Keratinocyte (primary cell): ENCODE data around the gene APBB1.

Experiments
- EZH2 ChIP-seq: IDR thresholded peaks from one replicate; pipeline ENCODE4 v1.6.1; 2012; ENCODE audit warnings: inconsistent platforms, mild to moderate bottlenecking, low read length, moderate library complexity
- TF ChIP-seq, protein P1 (sequence below), 3 experiments: IDR thresholded peaks in 1 of 3; conservative IDR thresholded peaks in 1 of 3; optimal IDR thresholded peaks in 1 of 3; 2 replicates in 2 of 3; 3 replicates in 1 of 3; pipeline versions ENCODE3 to v1.5.1; 2011; ENCODE audit warnings: low read length in 3 of 3, mild to moderate bottlenecking in 3 of 3, moderate library complexity in 2 of 3, control low read depth in 1 of 3, inconsistent platforms in 1 of 3; ENCODE audit not compliant: insufficient read depth in 2 of 3; ENCODE audit errors: extremely low read depth in 1 of 3

DNA sequence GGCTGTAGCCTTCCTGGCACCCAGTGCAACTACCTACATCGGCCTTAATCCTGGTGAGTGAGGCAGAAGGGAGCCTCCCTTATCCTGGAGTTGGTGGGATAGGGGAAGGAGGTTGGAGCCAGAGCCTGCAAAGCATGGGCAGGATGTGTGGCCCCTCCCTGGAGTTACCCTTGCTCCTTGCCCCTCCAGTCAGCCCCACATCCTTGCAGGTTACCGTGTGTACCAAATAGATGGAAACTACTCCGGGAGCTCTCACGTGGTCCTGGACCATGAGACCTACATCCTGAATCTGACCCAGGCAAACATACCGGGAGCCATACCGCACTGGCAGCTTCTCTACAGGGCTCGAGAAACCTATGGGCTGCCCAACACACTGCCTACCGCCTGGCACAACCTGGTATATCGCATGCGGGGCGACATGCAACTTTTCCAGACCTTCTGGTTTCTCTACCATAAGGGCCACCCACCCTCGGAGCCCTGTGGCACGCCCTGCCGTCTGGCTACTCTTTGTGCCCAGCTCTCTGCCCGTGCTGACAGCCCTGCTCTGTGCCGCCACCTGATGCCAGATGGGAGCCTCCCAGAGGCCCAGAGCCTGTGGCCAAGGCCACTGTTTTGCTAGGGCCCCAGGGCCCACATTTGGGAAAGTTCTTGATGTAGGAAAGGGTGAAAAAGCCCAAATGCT, 24.8 kb downstream of the APBB1 start:
- TF ChIP-seq, protein P1, sequence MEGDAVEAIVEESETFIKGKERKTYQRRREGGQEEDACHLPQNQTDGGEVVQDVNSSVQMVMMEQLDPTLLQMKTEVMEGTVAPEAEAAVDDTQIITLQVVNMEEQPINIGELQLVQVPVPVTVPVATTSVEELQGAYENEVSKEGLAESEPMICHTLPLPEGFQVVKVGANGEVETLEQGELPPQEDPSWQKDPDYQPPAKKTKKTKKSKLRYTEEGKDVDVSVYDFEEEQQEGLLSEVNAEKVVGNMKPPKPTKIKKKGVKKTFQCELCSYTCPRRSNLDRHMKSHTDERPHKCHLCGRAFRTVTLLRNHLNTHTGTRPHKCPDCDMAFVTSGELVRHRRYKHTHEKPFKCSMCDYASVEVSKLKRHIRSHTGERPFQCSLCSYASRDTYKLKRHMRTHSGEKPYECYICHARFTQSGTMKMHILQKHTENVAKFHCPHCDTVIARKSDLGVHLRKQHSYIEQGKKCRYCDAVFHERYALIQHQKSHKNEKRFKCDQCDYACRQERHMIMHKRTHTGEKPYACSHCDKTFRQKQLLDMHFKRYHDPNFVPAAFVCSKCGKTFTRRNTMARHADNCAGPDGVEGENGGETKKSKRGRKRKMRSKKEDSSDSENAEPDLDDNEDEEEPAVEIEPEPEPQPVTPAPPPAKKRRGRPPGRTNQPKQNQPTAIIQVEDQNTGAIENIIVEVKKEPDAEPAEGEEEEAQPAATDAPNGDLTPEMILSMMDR (optimal IDR thresholded peaks at IDR 0.05 in 1 of 3, IDR thresholded peaks at IDR 0.05 in 1 of 3, conservative IDR thresholded peaks at IDR 0.05 in 1 of 3; ENCODE audit: extremely low read depth in 1 of 3, insufficient read depth in 2 of 3, low read length in 3 of 3) = no peak
- TF ChIP-seq EZH2 = no peak
